Measurements from ENCODE around the gene MRI1.

- TF ChIP-seq, protein P1, sequence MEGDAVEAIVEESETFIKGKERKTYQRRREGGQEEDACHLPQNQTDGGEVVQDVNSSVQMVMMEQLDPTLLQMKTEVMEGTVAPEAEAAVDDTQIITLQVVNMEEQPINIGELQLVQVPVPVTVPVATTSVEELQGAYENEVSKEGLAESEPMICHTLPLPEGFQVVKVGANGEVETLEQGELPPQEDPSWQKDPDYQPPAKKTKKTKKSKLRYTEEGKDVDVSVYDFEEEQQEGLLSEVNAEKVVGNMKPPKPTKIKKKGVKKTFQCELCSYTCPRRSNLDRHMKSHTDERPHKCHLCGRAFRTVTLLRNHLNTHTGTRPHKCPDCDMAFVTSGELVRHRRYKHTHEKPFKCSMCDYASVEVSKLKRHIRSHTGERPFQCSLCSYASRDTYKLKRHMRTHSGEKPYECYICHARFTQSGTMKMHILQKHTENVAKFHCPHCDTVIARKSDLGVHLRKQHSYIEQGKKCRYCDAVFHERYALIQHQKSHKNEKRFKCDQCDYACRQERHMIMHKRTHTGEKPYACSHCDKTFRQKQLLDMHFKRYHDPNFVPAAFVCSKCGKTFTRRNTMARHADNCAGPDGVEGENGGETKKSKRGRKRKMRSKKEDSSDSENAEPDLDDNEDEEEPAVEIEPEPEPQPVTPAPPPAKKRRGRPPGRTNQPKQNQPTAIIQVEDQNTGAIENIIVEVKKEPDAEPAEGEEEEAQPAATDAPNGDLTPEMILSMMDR (IDR thresholded peaks at IDR 0.05; ENCODE audit: low read depth, low read length, missing input control) = no peak
- TF ChIP-seq ATF3 (IDR thresholded peaks at IDR 0.05) (no peak), GABPA (IDR thresholded peaks at IDR 0.05 in 1 of 2, conservative IDR thresholded peaks at IDR 0.05 in 1 of 2) (peak in 1 of 2 donors; percentile 59)
Observed at GRCh38 chr19:13764101-13764807, at the start of gene MRI1.

All from liver (tissue), 3 donors.